Breast epithelium (tissue), 4 donors: ENCODE results near the gene KRTAP4-11. TPM values are rescaled to one million over a fixed set of nuclear protein-coding genes. Genes with fewer than 3 reads are reported as not detected.
"Not testable (repeated sequence)": the region's sequence is repeated elsewhere in the genome, so short reads cannot be mapped to it uniquely, and the experiment has no call there.

Source experiments
- DNase-seq, 2 donors: peaks; one replicate each; pipeline ENCODE4 v3.0.0-alpha.2; 2019; ENCODE audit warnings: low spot score in 2 of 2
- H3K27ac ChIP-seq, 2 donors: fragments of 200-600 bp; sonication (generic) in 1 of 2; one replicate each; pipeline ENCODE4 v1.5.1; 2016 to 2019; ENCODE audit warnings: mild to moderate bottlenecking in 1 of 2
- H3K27me3 ChIP-seq, 2 donors: fragments of 200-600 bp; sonication (generic) in 1 of 2; one replicate each; pipeline versions ENCODE4 v1.5.1 to v1.6.0; 2017 to 2019; ENCODE audit warnings: control low read depth in 1 of 2, mild to moderate bottlenecking in 1 of 2
- H3K36me3 ChIP-seq: fragments of 200-600 bp; one replicate; pipeline ENCODE4 v1.5.1; 2019
- H3K4me1 ChIP-seq, 2 donors: fragments of 200-600 bp; sonication (generic); one replicate each; pipeline ENCODE4 v1.5.1; 2016 to 2019; ENCODE audit warnings: control low read depth in 1 of 2
- H3K4me3 ChIP-seq, 3 donors: fragments of 200-600 bp; sonication (generic); 1 replicate in 2 of 3; 2 replicates in 1 of 3; pipeline ENCODE4 v1.5.1; 2016 to 2019; ENCODE audit warnings: mild to moderate bottlenecking in 3 of 3, moderate library complexity in 2 of 3
- H3K9me3 ChIP-seq, 2 donors: fragments of 200-600 bp; sonication (generic) in 1 of 2; one replicate each; pipeline ENCODE4 v1.5.1; 2016 to 2019; ENCODE audit warnings: control low read depth in 1 of 2
- POLR2A ChIP-seq: fragments of 450-650 bp; IDR thresholded peaks from one replicate; pipeline ENCODE4 v1.6.1; 2016; ENCODE audit warnings: antibody characterized with exemption, mild to moderate bottlenecking, moderate library complexity
- POLR2AphosphoS5 ChIP-seq, 3 donors: sonication (generic); formaldehyde crosslinking; IDR thresholded peaks; one replicate each; pipeline ENCODE4 v1.6.1; 2017; ENCODE audit warnings: antibody characterized with exemption in 3 of 3
- intact Hi-C: fragments of 100-400 bp; cut with DNase I; formaldehyde crosslinking; loops from one replicate; pipeline ENCODE4 v1.15.1; 2023; ENCODE audit warnings: low total_unique reads
- total RNA-seq, 3 donors: library from RNA; depleted of rRNA; stranded (reverse); fragments of >200 nt; gene quantifications; one replicate each; pipeline ENCODE4 v1.1.0, GENCODE V29; 2016
- TF ChIP-seq, protein P1 (sequence below), 3 donors: fragments of 450-650 bp; IDR thresholded peaks; one replicate each; pipeline ENCODE4 v1.5.1; 2016 to 2017; ENCODE audit warnings: antibody characterized with exemption in 3 of 3, mild to moderate bottlenecking in 3 of 3, moderate library complexity in 3 of 3

The KRTAP4-11 gene
- total RNA-seq, 3 donors from 2014 or later, result not detected

- H3K27me3 ChIP-seq, result no peaks in the 10 kb centered on the region
- no peaks in the 10 kb centered on the region for H3K36me3 ChIP-seq
- no peak overlapping the region for H3K27ac ChIP-seq
- H3K4me1 ChIP-seq, result no peaks in the 10 kb centered on the region
- H3K9me3 ChIP-seq, result no peaks in the 10 kb centered on the region
- no peak for DNase-seq
- intact Hi-C loops, result no loop called here
- H3K4me3 ChIP-seq, result no peak overlapping the region
- TF ChIP-seq POLR2A, result no peak
- TF ChIP-seq, protein P1, sequence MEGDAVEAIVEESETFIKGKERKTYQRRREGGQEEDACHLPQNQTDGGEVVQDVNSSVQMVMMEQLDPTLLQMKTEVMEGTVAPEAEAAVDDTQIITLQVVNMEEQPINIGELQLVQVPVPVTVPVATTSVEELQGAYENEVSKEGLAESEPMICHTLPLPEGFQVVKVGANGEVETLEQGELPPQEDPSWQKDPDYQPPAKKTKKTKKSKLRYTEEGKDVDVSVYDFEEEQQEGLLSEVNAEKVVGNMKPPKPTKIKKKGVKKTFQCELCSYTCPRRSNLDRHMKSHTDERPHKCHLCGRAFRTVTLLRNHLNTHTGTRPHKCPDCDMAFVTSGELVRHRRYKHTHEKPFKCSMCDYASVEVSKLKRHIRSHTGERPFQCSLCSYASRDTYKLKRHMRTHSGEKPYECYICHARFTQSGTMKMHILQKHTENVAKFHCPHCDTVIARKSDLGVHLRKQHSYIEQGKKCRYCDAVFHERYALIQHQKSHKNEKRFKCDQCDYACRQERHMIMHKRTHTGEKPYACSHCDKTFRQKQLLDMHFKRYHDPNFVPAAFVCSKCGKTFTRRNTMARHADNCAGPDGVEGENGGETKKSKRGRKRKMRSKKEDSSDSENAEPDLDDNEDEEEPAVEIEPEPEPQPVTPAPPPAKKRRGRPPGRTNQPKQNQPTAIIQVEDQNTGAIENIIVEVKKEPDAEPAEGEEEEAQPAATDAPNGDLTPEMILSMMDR (IDR thresholded peaks at IDR 0.05), result no peak
- no peak for TF ChIP-seq POLR2AphosphoS5 (IDR thresholded peaks at IDR 0.05)
Measured at GRCh38 chr17:41121742-41122141, 3.6 kb upstream of the KRTAP4-11 start.

DNA sequence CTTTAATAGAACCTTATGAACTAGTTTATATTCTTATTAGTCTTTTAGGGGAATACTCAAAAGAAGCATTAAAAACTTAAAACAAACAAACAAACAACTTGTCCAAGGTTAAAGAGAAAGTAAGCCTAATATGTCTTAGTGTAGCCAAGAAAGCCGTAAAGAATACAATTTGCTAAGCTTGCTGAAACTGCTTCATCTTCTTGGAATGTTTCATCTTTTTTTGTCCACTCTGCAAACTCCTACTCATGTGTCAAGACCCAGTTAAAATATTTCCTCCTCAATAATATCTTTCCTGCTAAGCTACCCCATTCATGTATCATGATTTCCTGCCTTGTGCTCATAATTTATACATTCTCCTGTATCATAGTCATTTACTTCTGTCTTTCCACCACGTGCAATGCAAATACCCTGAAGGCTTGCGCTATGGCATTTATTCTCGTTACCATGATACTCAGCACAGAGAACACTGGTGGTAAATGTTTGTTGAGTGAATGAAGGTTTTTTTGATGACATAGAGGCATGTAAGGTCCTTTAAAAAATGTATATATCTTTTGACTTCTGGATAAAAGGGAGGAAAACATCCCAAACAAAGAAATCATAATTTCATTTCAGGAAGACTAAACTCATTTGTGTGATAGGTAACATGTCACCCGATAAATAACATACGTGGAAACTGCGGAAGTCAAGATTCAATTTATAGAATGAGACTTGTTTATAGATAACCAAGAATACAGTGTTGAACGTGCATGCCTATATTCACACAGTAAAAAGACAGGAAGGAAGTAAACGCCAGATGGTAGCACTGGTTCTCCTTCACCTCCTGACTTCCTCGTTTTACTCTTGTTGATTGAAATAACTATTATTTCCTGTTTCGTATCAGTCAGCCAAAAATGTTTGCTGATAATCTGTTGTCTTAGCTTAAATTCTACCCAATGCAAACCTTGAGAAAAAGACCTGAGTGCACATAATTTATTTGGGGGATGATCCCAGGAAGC is 1.8 kb upstream of the KRTAP4-11 start:
- H3K4me1 ChIP-seq, H3K4me3 ChIP-seq, DNase-seq, H3K36me3 ChIP-seq, H3K9me3 ChIP-seq, H3K27me3 ChIP-seq, intact Hi-C loops, H3K27ac ChIP-seq: not testable (repeated sequence)

DNA sequence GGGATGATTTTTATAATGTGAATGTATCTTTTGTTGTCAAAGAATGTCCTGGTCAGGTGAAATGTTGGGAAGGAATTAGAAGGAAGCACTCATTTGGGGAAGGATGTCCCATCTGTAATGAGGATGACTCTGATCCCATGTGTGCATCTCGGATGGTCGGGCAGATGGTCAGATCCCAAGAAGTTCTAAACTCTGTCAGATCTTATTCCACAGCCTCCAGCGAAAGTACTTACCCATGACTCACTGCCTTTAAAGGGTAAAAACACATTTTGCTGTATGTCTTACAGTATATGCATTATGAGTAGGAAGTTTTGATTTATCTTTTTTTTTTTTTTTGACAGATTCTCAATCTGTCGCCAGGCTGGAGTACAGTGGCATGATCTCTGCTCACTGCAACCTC is 548 bp upstream of the KRTAP4-11 start:
- Histone ChIP-seq H3K27ac (no peak overlapping the region), H3K4me1 (no peaks in the 10 kb centered on the region), H3K36me3 (no peaks in the 10 kb centered on the region), H3K4me3 (no peak overlapping the region), H3K9me3 (no peaks in the 10 kb centered on the region), H3K27me3 (no peaks in the 10 kb centered on the region)
- no peak for DNase-seq
- intact Hi-C loops, result no loop called here
- no peak for TF ChIP-seq POLR2AphosphoS5 (IDR thresholded peaks at IDR 0.05)
- TF ChIP-seq, protein P1 (IDR thresholded peaks at IDR 0.05), result no peak
- TF ChIP-seq POLR2A, result no peak

- no peak for DNase-seq
- H3K4me3 ChIP-seq, result no peak overlapping the region
- H3K36me3 ChIP-seq, result no peaks in the 10 kb centered on the region
- H3K9me3 ChIP-seq, result no peaks in the 10 kb centered on the region
- no peaks in the 10 kb centered on the region for H3K27me3 ChIP-seq
- no peaks in the 10 kb centered on the region for H3K4me1 ChIP-seq
- intact Hi-C loops, result no loop called here
- TF ChIP-seq, protein P1 (IDR thresholded peaks at IDR 0.05), result no peak
- TF ChIP-seq POLR2AphosphoS5 (IDR thresholded peaks at IDR 0.05) (no peak), POLR2A (no peak)
- no peak overlapping the region for H3K27ac ChIP-seq
Measured at GRCh38 chr17:41116297-41116696, 1.9 kb downstream of the KRTAP4-11 start.

DNA sequence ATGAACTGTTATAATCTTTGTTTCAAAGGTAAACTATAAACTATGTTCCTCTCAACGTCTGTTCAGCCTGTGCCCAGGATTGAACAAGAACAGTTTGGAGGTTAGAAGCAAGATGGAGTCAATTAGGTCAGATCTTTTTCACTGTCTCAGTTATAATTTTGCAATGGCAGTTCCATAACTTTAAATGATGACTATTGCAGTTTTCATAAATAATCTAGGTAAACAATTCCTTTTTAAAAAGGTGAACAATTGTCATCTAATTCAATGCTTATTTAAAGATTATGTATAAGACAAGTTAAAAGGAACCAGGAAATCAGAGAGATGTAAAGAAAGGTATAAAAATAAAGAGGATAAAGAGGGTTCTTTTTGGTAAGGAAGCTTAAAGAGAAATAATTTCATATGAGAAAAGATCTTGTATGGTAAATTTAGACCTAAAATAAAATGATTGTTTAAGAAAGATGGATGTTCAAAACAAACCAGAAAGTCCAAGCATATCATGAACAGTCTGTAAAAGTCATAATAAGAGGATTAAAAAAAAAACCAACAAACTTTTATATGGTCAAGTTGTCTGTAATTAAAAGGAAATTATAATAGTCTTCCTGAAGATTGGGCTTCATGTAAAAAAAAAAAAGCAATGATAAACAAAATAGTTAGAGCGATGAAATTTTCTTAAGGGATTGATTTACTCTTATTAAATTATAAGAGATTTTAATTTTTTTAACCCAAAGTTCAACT is 6.9 kb downstream of the KRTAP4-11 start:
- no peaks in the 10 kb centered on the region for H3K9me3 ChIP-seq
- TF ChIP-seq POLR2A, result no peak
- TF ChIP-seq, protein P1 (IDR thresholded peaks at IDR 0.05), result no peak
- no peak for TF ChIP-seq POLR2AphosphoS5 (IDR thresholded peaks at IDR 0.05)
- H3K4me3 ChIP-seq, result no peak overlapping the region
- no peaks in the 10 kb centered on the region for H3K36me3 ChIP-seq
- DNase-seq, result no peak
- no peaks in the 10 kb centered on the region for H3K4me1 ChIP-seq
- intact Hi-C loops, result no loop called here
- no peak overlapping the region for H3K27ac ChIP-seq
- H3K27me3 ChIP-seq, result no peaks in the 10 kb centered on the region

- H3K27ac ChIP-seq, H3K4me1 ChIP-seq, H3K4me3 ChIP-seq, H3K36me3 ChIP-seq, H3K27me3 ChIP-seq, DNase-seq, intact Hi-C loops, H3K9me3 ChIP-seq: not testable (repeated sequence)
Measured at GRCh38 chr17:41108728-41109386, 9.3 kb downstream of the KRTAP4-11 start.
